Spleen (tissue), 7 donors: ENCODE data around the gene TMEM222.
A peak's percentile ranks its signal among the peaks of the same experiment; 100 is the strongest.

ENCODE experiments used
- CTCF ChIP-seq, 11 experiments: fragments of 200-600 bp in 7 of 11; fragments of 450-650 bp in 4 of 11; sonication (generic) in 4 of 11; IDR thresholded peaks in 8 of 11; conservative IDR thresholded peaks in 3 of 11; 1 replicate in 7 of 11; 2 replicates in 4 of 11; pipeline versions ENCODE4 v1.4.0 to v1.8.0; 2016 to 2021; ENCODE audit warnings: antibody characterized with exemption in 11 of 11, inconsistent platforms in 4 of 11, mild to moderate bottlenecking in 1 of 11
- POLR2A ChIP-seq, 3 donors: fragments of 450-650 bp; IDR thresholded peaks; one replicate each; pipeline ENCODE4 v1.5.1; 2017; ENCODE audit warnings: antibody characterized with exemption in 3 of 3, mild to moderate bottlenecking in 1 of 3
- POLR2AphosphoS5 ChIP-seq, 3 donors: sonication (generic); formaldehyde crosslinking; IDR thresholded peaks; one replicate each; pipeline ENCODE4 v1.5.1; 2017; ENCODE audit warnings: antibody characterized with exemption in 3 of 3
- donor health status: DM: no; HTN: no; CAD: no; lungs with moderate emphysema.
- donor health status: DM: no; HTN: no; CAD: no.
- donor health status: DM: no; HTN: no; CAD: no.

DNA sequence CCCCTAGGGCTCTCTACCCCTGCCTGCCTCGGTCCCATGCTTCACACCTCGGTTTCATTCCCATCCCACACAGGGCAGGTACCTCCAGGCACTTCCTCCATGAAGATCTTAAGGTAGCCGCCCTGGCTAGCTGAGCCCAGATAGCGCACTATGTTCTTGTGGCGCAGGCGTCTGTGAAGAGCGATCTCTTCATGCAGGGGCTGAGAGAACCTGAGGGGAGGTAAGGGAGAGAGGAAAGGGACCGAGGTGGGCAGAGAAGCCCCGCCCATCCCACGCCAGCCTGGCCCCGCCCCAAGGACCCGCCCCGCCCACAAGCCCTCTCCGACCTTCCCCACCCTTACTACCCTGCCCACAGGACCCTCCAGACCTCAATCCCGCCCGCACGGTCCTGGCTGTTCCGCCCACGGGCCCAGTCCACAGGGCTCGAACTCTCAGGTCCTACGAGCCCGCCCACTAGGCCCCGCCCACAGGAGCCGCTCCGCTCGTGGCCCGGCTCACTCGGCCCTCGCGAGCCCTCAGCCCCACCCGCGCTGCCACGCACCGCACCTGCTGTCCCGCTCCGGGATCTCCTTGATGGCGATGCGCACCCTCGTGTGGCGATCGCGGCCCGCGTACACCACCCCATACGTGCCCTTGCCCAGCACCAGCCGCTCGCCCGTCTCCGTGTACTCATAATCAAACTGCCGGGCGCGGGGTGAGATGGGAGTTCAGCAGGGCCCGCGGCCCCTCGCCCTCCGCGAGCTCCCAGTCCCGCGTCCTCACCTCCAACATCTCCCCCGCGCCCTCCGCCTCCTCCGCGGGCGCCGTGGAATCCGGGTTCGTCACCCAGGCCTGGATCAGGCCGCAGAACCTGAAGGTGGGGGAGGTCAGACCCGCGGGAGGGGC, 38.4 kb downstream of the TMEM222 start:
- TF ChIP-seq CTCF (IDR thresholded peaks at IDR 0.05 in 8 of 11, conservative IDR thresholded peaks at IDR 0.05 in 3 of 11) (no peak), POLR2AphosphoS5 (IDR thresholded peaks at IDR 0.05) (peak in 1 of 3 donors; percentile 57), POLR2A (IDR thresholded peaks at IDR 0.05) (no peak)
